Neuronal stem cell (in vitro differentiated cells): ENCODE data around the gene CIC.
A peak's percentile ranks its signal among the peaks of the same experiment; 100 is the strongest.

Experiments used
- DNase-seq: peaks from one replicate; pipeline ENCODE4 v3.0.0-alpha.2; 2013; ENCODE audit warnings: low spot score
- H2AFZ ChIP-seq: one replicate; pipeline ENCODE4 v1.6.1; 2013; ENCODE audit warnings: mild to moderate bottlenecking, low read length, inconsistent platforms
- H2AK5ac ChIP-seq: 2 replicates; pipeline ENCODE4 v1.6.1; 2013; ENCODE audit warnings: low read depth, mild to moderate bottlenecking, inconsistent platforms, low read length, moderate library complexity, mixed read lengths
- H2BK120ac ChIP-seq: 2 replicates; pipeline ENCODE4 v1.6.1; 2013; ENCODE audit warnings: low read depth, mild to moderate bottlenecking, inconsistent platforms, low read length, moderate library complexity, mixed read lengths
- H2BK12ac ChIP-seq: one replicate; pipeline ENCODE4 v1.6.1; 2013; ENCODE audit warnings: low read length, inconsistent platforms
- H2BK15ac ChIP-seq: 2 replicates; pipeline ENCODE4 v1.6.1; 2013; ENCODE audit warnings: mild to moderate bottlenecking, low read length, inconsistent platforms, mixed read lengths
- H2BK5ac ChIP-seq: one replicate; pipeline ENCODE4 v1.6.1; 2013; ENCODE audit warnings: inconsistent platforms, mild to moderate bottlenecking, low read length, moderate library complexity
- H3K14ac ChIP-seq: one replicate; pipeline ENCODE4 v1.6.1; 2013; ENCODE audit warnings: low read length, inconsistent platforms
- H3K18ac ChIP-seq: 2 replicates; pipeline ENCODE4 v1.6.1; 2013; ENCODE audit warnings: low read length, inconsistent platforms
- H3K23ac ChIP-seq: 2 replicates; pipeline ENCODE4 v1.6.1; 2013; ENCODE audit warnings: low read depth, mild to moderate bottlenecking, mixed read lengths, low read length, inconsistent platforms; ENCODE audit not compliant: poor library complexity
- H3K27ac ChIP-seq: replicated peaks from 3 replicates; pipeline ENCODE4 v1.5.1; 2013; ENCODE audit warnings: low read length, inconsistent platforms
- H3K27me3 ChIP-seq, 3 experiments: 2 replicates each; pipeline ENCODE4 v1.6.1; 2013; ENCODE audit warnings: low read length in 3 of 3, mild to moderate bottlenecking in 2 of 3, inconsistent platforms in 1 of 3, low read depth in 1 of 3, mixed read lengths in 1 of 3, moderate library complexity in 1 of 3; ENCODE audit not compliant: control insufficient read depth in 3 of 3, insufficient read depth in 3 of 3
- H3K36me3 ChIP-seq, 2 donors: replicated peaks in 1 of 2; 2 replicates each; pipeline ENCODE4 v1.6.1; 2013; ENCODE audit warnings: low read length in 2 of 2; ENCODE audit not compliant: control insufficient read depth in 2 of 2, insufficient read depth in 2 of 2
- H3K4ac ChIP-seq: 2 replicates; pipeline ENCODE4 v1.6.1; 2013; ENCODE audit warnings: inconsistent platforms, mild to moderate bottlenecking, low read length, moderate library complexity
- H3K4me1 ChIP-seq, 2 donors: 1 replicate in 1 of 2; 2 replicates in 1 of 2; pipeline ENCODE4 v1.6.1; 2013; ENCODE audit warnings: low read length in 2 of 2, low read depth in 1 of 2; ENCODE audit not compliant: control insufficient read depth in 2 of 2, insufficient read depth in 1 of 2
- H3K4me2 ChIP-seq: one replicate; pipeline ENCODE4 v1.6.1; 2013; ENCODE audit warnings: mild to moderate bottlenecking, low read length, inconsistent platforms; ENCODE audit not compliant: insufficient read depth, poor library complexity, severe bottlenecking
- H3K4me3 ChIP-seq, 2 donors: 2 replicates each; pipeline ENCODE4 v1.5.1; 2013; ENCODE audit warnings: low read length in 2 of 2, mild to moderate bottlenecking in 2 of 2, inconsistent platforms in 1 of 2, moderate library complexity in 1 of 2
- H3K79me1 ChIP-seq: one replicate; pipeline ENCODE4 v1.6.1; 2013; ENCODE audit warnings: low read depth, mild to moderate bottlenecking, inconsistent platforms, low read length, moderate library complexity
- H3K9ac ChIP-seq: one replicate; pipeline ENCODE4 v1.6.1; 2013; ENCODE audit warnings: mild to moderate bottlenecking, low read depth, low read length, inconsistent platforms; ENCODE audit not compliant: poor library complexity
- H3K9me3 ChIP-seq, 2 donors: replicated peaks in 1 of 2; 2 replicates each; pipeline versions ENCODE3 to v1.6.1; 2013; ENCODE audit warnings: low read length in 2 of 2, mild to moderate bottlenecking in 2 of 2, inconsistent platforms in 1 of 2, low read depth in 1 of 2, mixed read lengths in 1 of 2, moderate library complexity in 1 of 2; ENCODE audit not compliant: control insufficient read depth in 2 of 2, insufficient read depth in 1 of 2
- H4K8ac ChIP-seq: one replicate; pipeline ENCODE4 v1.6.1; 2013; ENCODE audit warnings: low read depth, mild to moderate bottlenecking, inconsistent platforms, low read length, moderate library complexity
- H4K91ac ChIP-seq: one replicate; pipeline ENCODE4 v1.6.1; 2013; ENCODE audit warnings: low read length, low read depth, mild to moderate bottlenecking, inconsistent platforms; ENCODE audit not compliant: poor library complexity
- WGBS, 2 donors: extraction: QIAGEN DNeasy Blood & Tissue Kit; methylation state at CpG; one replicate each; pipeline ENCODE4 v1.1.7; 2013; ENCODE audit warnings: missing lambda C conversion rate in 2 of 2, mixed read lengths in 1 of 2; ENCODE audit not compliant: insufficient read length in 2 of 2, insufficient replicate concordance in 1 of 2; ENCODE audit errors: extremely low coverage in 2 of 2; 5-methylcytosine and 5-hydroxymethylcytosine counted together

The CIC gene

GRCh38 chr19:42251572-42252358 lies 17.3 kb upstream of the CIC start:
- peak overlapping the region; percentile 48 for H3K4me2 ChIP-seq
- no peak overlapping the region for H2AK5ac ChIP-seq
- H2BK12ac ChIP-seq, result no peak overlapping the region
- H2BK120ac ChIP-seq, result no peak overlapping the region
- H3K23ac ChIP-seq, result no peak overlapping the region
- no peak overlapping the region for H4K8ac ChIP-seq
- H4K91ac ChIP-seq, result no peak overlapping the region
- peaks cover 38% of the 10 kb centered on the region for H3K79me1 ChIP-seq
- peak overlapping the region; percentile 28 for H3K18ac ChIP-seq
- H3K27me3 ChIP-seq, result no peaks in the 10 kb centered on the region
- H3K9me3 ChIP-seq, result no peaks in the 10 kb centered on the region
- peaks cover 19 to 25% of the 10 kb centered on the region in 2 donors for H3K4me1 ChIP-seq
- H3K36me3 ChIP-seq, result peaks cover 23 to 38% of the 10 kb centered on the region in 2 donors
- DNase-seq, result no peak
- H2BK5ac ChIP-seq, result no peak overlapping the region
- no peak overlapping the region for H2AFZ ChIP-seq
- no peak overlapping the region for H2BK15ac ChIP-seq
- H3K4me3 ChIP-seq, result peak overlapping the region in 1 of 2 donors; percentile 94
- no peak overlapping the region for H3K4ac ChIP-seq
- H3K27ac ChIP-seq, result peak overlapping the region; percentile 15
- H3K14ac ChIP-seq, result no peak overlapping the region
- peak overlapping the region; percentile 44 for H3K9ac ChIP-seq
- no CpG with 5 or more reads among the region's 4 CpGs for WGBS, 2 donors

DNA sequence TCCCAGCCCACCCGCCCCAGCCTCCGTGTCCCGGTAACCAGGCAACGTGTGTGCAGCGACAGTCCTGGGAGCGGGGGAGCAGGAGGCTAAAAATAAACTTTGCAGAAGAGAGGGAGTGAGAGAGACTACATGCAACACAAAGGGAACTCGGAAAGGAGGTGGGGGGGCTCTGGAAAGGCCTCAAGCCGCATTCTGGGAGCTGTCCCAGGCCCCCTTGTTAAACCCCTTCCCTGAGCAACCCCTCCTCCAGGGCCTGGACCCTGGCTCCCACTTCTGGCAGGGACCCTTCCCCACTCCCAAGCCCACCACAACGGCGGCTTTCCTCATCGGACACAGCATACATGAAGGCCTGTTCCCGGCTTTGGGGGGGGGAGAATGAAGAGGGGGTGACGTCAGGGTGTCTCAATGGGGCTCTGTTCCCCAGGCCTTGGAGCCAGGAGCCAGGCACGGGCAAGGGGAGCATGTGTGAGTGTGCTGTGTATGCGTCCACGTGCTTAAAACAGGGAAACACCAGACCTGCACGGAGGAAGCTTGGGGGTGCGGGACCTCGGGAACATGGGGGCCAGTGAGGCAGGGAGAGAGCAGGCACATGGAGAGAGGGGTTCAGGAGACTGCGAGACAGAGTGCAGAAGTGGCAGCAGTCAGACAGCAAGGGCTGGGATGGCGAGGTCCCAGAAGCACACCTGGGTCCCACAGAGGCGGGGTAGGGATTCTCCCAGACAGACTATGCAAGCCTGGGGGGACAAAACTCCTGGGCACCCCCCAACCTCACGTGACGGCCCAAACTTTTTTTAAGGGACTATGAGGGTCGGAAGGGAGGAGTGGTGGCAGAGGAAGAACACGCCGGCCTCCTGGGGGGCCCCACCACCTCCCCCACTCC lies 16.4 kb upstream of the CIC start:
- peaks cover 20 to 33% of the 10 kb centered on the region in 2 donors for H3K36me3 ChIP-seq
- peak overlapping the region; percentile 41 for H2BK12ac ChIP-seq
- WGBS, 2 donors, result no CpG with 5 or more reads among the region's 27 CpGs
- peak overlapping the region; percentile 68 for H3K27ac ChIP-seq
- peak overlapping the region; percentile 93 for H3K9ac ChIP-seq
- peak overlapping the region; percentile 89 for H3K23ac ChIP-seq
- H4K91ac ChIP-seq, result no peak overlapping the region
- H3K4me1 ChIP-seq, result peaks cover 19 to 25% of the 10 kb centered on the region in 2 donors
- H3K79me1 ChIP-seq, result peaks cover 38% of the 10 kb centered on the region
- peak overlapping the region; percentile 88 for H2AK5ac ChIP-seq
- H2AFZ ChIP-seq, result no peak overlapping the region
- peak overlapping the region; percentile 92 for H2BK15ac ChIP-seq
- peak overlapping the region; percentile 91 for H2BK120ac ChIP-seq
- no peak overlapping the region for H3K4ac ChIP-seq
- H3K14ac ChIP-seq, result peak overlapping the region; percentile 56
- H3K27me3 ChIP-seq, result no peaks in the 10 kb centered on the region
- peak overlapping the region; percentile 90 for H2BK5ac ChIP-seq
- DNase-seq, result no peak
- H3K9me3 ChIP-seq, result no peaks in the 10 kb centered on the region
- peak overlapping the region; percentile 95 for H3K18ac ChIP-seq
- peak overlapping the region; percentile 91 for H3K4me2 ChIP-seq
- H4K8ac ChIP-seq, result no peak overlapping the region
- peak overlapping the region; percentile 94 to 96 for H3K4me3 ChIP-seq

DNA sequence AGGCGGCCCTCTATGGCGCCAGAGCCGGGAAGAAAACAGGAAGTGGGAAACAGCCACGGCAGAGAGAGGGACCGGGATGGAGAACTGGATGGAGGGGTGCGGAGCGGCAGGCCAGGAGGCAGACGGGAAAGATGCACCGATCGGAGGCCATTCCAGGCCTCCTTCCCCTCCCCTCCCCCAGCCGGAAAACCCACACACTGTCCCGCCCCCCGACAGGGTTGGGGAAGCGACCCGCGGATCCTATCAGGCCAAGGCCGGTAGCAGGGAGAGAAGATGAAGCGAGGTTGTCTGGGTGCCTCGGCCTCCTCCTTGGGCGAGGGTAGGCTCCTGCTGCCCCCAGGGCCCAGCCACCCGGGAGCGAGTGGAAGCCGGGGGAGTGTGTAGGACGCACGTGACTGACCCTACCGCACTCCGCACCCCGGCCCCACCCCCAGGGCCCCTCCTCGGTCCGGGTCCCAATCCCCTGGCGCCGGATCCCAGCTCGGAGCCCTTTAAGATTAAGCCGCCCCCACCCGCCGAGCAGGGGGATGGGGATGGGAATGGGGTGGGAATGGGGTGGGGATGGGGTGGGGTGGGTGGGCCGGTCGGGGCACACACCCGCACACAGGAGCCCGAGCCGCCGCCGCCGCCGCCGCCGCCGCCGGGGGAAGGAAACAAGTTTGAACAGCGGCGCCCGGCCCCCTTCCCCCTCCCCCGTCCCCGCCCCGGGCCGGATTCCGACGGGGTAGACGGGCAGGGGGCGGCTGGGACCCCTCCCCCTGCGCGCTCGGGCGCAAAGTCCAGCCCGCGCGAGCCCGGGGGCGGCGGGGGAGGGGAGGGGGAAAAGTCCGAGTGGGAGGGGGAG lies 15.6 kb upstream of the CIC start:
- peak; percentile 73 for DNase-seq
- Histone ChIP-seq H2BK5ac (peak overlapping the region; percentile 100), H3K27ac (peak overlapping the region; percentile 96), H4K91ac (no peak overlapping the region), H3K36me3 (peaks cover 18 to 30% of the 10 kb centered on the region in 2 donors), H3K27me3 (no peaks in the 10 kb centered on the region), H2BK15ac (peak overlapping the region; percentile 92), H3K4ac (no peak overlapping the region), H3K4me3 (peak overlapping the region; percentile 94 to 96), H2AFZ (peak overlapping the region; percentile 84), H2BK120ac (peak overlapping the region; percentile 91), H2AK5ac (peak overlapping the region; percentile 88), H4K8ac (no peak overlapping the region), H3K79me1 (peaks cover 35% of the 10 kb centered on the region), H3K14ac (peak overlapping the region; percentile 56), H3K4me2 (peak overlapping the region; percentile 91), H2BK12ac (no peak overlapping the region), H3K23ac (peak overlapping the region; percentile 99), H3K18ac (peak overlapping the region; percentile 98), H3K9ac (peak overlapping the region; percentile 99), H3K9me3 (no peaks in the 10 kb centered on the region), H3K4me1 (peaks cover 19 to 25% of the 10 kb centered on the region in 2 donors)
- WGBS, 2 donors, result no CpG with 5 or more reads among the region's 71 CpGs
